Activated naive CD8-positive, alpha-beta T cell (primary cell): ENCODE data around the gene CRKL.
"Not testable (repeated sequence)": the region's sequence is repeated elsewhere in the genome, so short reads cannot be mapped to it uniquely, and the experiment has no call there.

Experiments used
- H3K27ac Mint-ChIP-seq: one replicate; pipeline ENCODE4 v1.8.0; 2021; ENCODE audit warnings: mixed read lengths
- H3K27me3 Mint-ChIP-seq: one replicate; pipeline ENCODE4 v1.8.0; 2021; ENCODE audit warnings: mixed read lengths
- H3K36me3 Mint-ChIP-seq: one replicate; pipeline ENCODE4 v1.8.0; 2021; ENCODE audit warnings: mixed read lengths
- H3K4me1 Mint-ChIP-seq: one replicate; pipeline ENCODE4 v1.8.0; 2021; ENCODE audit warnings: low read depth, mixed read lengths
- H3K4me3 Mint-ChIP-seq: one replicate; pipeline ENCODE4 v1.8.0; 2021; ENCODE audit warnings: mild to moderate bottlenecking, mixed read lengths
- H3K9me3 Mint-ChIP-seq: one replicate; pipeline ENCODE4 v1.8.0; 2021; ENCODE audit warnings: low read depth, mixed read lengths

The CRKL gene

GRCh38 chr22:20889025-20889704 is 28.0 kb upstream of the CRKL start:
- no peaks in the 10 kb centered on the region for H3K36me3 Mint-ChIP-seq
- H3K27me3 Mint-ChIP-seq, result no peaks in the 10 kb centered on the region
- H3K27ac Mint-ChIP-seq, result no peak overlapping the region

GRCh38 chr22:20889904-20890540 is 27.2 kb upstream of the CRKL start:
- Mint-ChIP-seq H3K9me3 (no peaks in the 10 kb centered on the region), H3K27me3 (no peaks in the 10 kb centered on the region), H3K36me3 (no peaks in the 10 kb centered on the region), H3K4me3 (no peak overlapping the region), H3K27ac (peak overlapping the region; percentile 46), H3K4me1 (no peaks in the 10 kb centered on the region)

More at GRCh38 chr22:20889025-20889704, 28.0 kb upstream of the CRKL start:
- no peak overlapping the region for H3K4me3 Mint-ChIP-seq
- no peaks in the 10 kb centered on the region for H3K9me3 Mint-ChIP-seq
- H3K4me1 Mint-ChIP-seq, result no peaks in the 10 kb centered on the region

GRCh38 chr22:20890975-20891374 is 26.2 kb upstream of the CRKL start:
- no peaks in the 10 kb centered on the region for H3K36me3 Mint-ChIP-seq
- H3K27ac Mint-ChIP-seq, result no peak overlapping the region
- no peak overlapping the region for H3K4me3 Mint-ChIP-seq
- no peaks in the 10 kb centered on the region for H3K27me3 Mint-ChIP-seq
- no peaks in the 10 kb centered on the region for H3K9me3 Mint-ChIP-seq
- H3K4me1 Mint-ChIP-seq, result no peaks in the 10 kb centered on the region

- not testable (repeated sequence) for H3K9me3 Mint-ChIP-seq, H3K27me3 Mint-ChIP-seq, H3K36me3 Mint-ChIP-seq, H3K4me1 Mint-ChIP-seq, H3K27ac Mint-ChIP-seq, H3K4me3 Mint-ChIP-seq
These were observed 19.5 kb upstream of the CRKL start for GRCh38 chr22:20897737-20898136.

GRCh38 chr22:20899827-20900423 is 17.3 kb upstream of the CRKL start:
- Mint-ChIP-seq H3K4me3 (no peak overlapping the region), H3K36me3 (no peaks in the 10 kb centered on the region), H3K27me3 (no peaks in the 10 kb centered on the region), H3K27ac (no peak overlapping the region), H3K9me3 (no peaks in the 10 kb centered on the region), H3K4me1 (no peaks in the 10 kb centered on the region)

GRCh38 chr22:20901093-20902033 is 15.8 kb upstream of the CRKL start:
- H3K4me3 Mint-ChIP-seq, H3K27me3 Mint-ChIP-seq, H3K9me3 Mint-ChIP-seq, H3K27ac Mint-ChIP-seq, H3K4me1 Mint-ChIP-seq, H3K36me3 Mint-ChIP-seq: not testable (repeated sequence)

- Mint-ChIP-seq H3K4me3 (no peak overlapping the region), H3K27ac (no peak overlapping the region), H3K9me3 (no peaks in the 10 kb centered on the region), H3K27me3 (peaks cover 2% of the 10 kb centered on the region), H3K4me1 (no peaks in the 10 kb centered on the region), H3K36me3 (no peaks in the 10 kb centered on the region)
These were observed 14.1 kb upstream of the CRKL start for GRCh38 chr22:20903093-20903492.

- no peaks in the 10 kb centered on the region for H3K9me3 Mint-ChIP-seq
- H3K4me3 Mint-ChIP-seq, result no peak overlapping the region
- H3K27ac Mint-ChIP-seq, result no peak overlapping the region
- H3K27me3 Mint-ChIP-seq, result peaks cover 2% of the 10 kb centered on the region
- no peaks in the 10 kb centered on the region for H3K36me3 Mint-ChIP-seq
- H3K4me1 Mint-ChIP-seq, result no peaks in the 10 kb centered on the region
These were observed 12.9 kb upstream of the CRKL start for GRCh38 chr22:20904008-20904979.

- Mint-ChIP-seq H3K4me3 (no peak overlapping the region), H3K27ac (no peak overlapping the region), H3K36me3 (no peaks in the 10 kb centered on the region), H3K27me3 (peaks cover 2% of the 10 kb centered on the region), H3K4me1 (no peaks in the 10 kb centered on the region), H3K9me3 (no peaks in the 10 kb centered on the region)
These were observed 12.2 kb upstream of the CRKL start for GRCh38 chr22:20904980-20905355.

GRCh38 chr22:20905415-20906386 is 11.5 kb upstream of the CRKL start:
- Mint-ChIP-seq H3K4me1 (no peaks in the 10 kb centered on the region), H3K36me3 (no peaks in the 10 kb centered on the region), H3K27ac (no peak overlapping the region), H3K27me3 (peaks cover 2% of the 10 kb centered on the region), H3K4me3 (no peak overlapping the region), H3K9me3 (no peaks in the 10 kb centered on the region)

- Mint-ChIP-seq H3K4me3 (no peak overlapping the region), H3K36me3 (no peaks in the 10 kb centered on the region), H3K27ac (no peak overlapping the region), H3K4me1 (no peaks in the 10 kb centered on the region), H3K27me3 (peaks cover 2% of the 10 kb centered on the region), H3K9me3 (no peaks in the 10 kb centered on the region)
These were observed 10.8 kb upstream of the CRKL start for GRCh38 chr22:20906387-20906767.

GRCh38 chr22:20908717-20909116 is 8.5 kb upstream of the CRKL start:
- H3K4me1 Mint-ChIP-seq, H3K36me3 Mint-ChIP-seq, H3K27me3 Mint-ChIP-seq, H3K4me3 Mint-ChIP-seq, H3K27ac Mint-ChIP-seq, H3K9me3 Mint-ChIP-seq: not testable (repeated sequence)

GRCh38 chr22:20909543-20910303 is 7.5 kb upstream of the CRKL start:
- no peaks in the 10 kb centered on the region for H3K9me3 Mint-ChIP-seq
- no peak overlapping the region for H3K4me3 Mint-ChIP-seq
- no peak overlapping the region for H3K27ac Mint-ChIP-seq
- H3K4me1 Mint-ChIP-seq, result no peaks in the 10 kb centered on the region
- peaks cover 2% of the 10 kb centered on the region for H3K27me3 Mint-ChIP-seq
- H3K36me3 Mint-ChIP-seq, result no peaks in the 10 kb centered on the region
